ENCODE results near the gene MAPKBP1. TPM values are rescaled to one million over a fixed set of nuclear protein-coding genes. Genes with fewer than 3 reads are reported as not detected.

Gene MAPKBP1
- total and polyA plus RNA-seq, 2 of the 8 experiments (the other 6 are each of a cell fraction or from before 2014, with no cell fraction given), result 4.3 to 11.3 TPM

DNA sequence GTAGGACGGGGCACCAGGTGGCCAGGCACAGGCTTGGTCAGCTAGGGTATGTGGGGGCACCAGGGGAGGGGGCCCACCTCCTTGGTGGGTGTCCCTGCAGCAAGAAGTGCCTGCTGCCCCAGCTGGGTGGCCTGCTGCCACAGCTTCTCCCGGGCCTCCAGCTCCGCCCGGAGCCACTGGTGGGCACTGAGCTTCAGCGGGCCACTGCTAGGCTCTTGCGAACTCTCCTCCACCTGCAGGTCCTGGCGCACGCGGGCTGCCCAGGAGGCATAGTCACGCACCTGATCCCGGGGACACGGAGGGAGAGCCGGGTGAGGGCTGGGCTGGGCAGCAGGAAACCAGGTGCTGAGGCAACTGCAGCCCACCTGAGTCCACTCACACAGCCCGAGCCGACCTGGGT, 94.0 kb downstream of the MAPKBP1 start:
- H3K79me1 ChIP-seq (ENCODE audit: low read depth, low read length), result no peaks in the 10 kb centered on the region
- H2BK20ac ChIP-seq (ENCODE audit: low read length), result no peak overlapping the region
- H3K36me3 ChIP-seq (ENCODE audit: control insufficient read depth in 2 of 4, insufficient read depth in 4 of 4, low read length in 3 of 4), result no peaks in the 10 kb centered on the region
- no peaks in the 10 kb centered on the region for H3K79me2 ChIP-seq (ENCODE audit: control insufficient read depth in 1 of 2, insufficient read depth in 2 of 2, low read length in 2 of 2)
- CTCF ChIA-PET (ENCODE audit: partially characterized antibody), result interaction anchor here (0.7 to 4.1 kb wide), 6 partner anchors 10 to 36 kb away, joined by 3 to 22 read pairs (median 4); no protein-coding TSS in a partner anchor
- WGBS, 2 experiments (ENCODE audit: extremely low coverage in 1 of 2, insufficient coverage in 1 of 2, insufficient read length in 1 of 2, insufficient replicate concordance in 2 of 2, low coverage in 1 of 2, low lambda C conversion rate in 2 of 2, missing lambda C conversion rate in 1 of 2), result 91% methylated on average over 11 of the region's 15 CpGs; no CpG with 5 or more reads in 1 of the 2 experiments
- H3K27ac ChIP-seq (ENCODE audit: low read depth, low read length), result no peak overlapping the region
- H2AFZ ChIP-seq (ENCODE audit: low read length), result no peak overlapping the region
- H3K14ac ChIP-seq (ENCODE audit: insufficient read length), result no peak overlapping the region
- no peaks in the 10 kb centered on the region for H3K27me3 ChIP-seq (replicated peaks in 1 of 4; ENCODE audit: control insufficient read depth in 3 of 4, extremely low read depth in 1 of 4, insufficient read depth in 3 of 4, low read length in 3 of 4)
- H3K18ac ChIP-seq (ENCODE audit: extremely low read depth, low read length), result no peak overlapping the region
- TF ChIP-seq, protein P1, sequence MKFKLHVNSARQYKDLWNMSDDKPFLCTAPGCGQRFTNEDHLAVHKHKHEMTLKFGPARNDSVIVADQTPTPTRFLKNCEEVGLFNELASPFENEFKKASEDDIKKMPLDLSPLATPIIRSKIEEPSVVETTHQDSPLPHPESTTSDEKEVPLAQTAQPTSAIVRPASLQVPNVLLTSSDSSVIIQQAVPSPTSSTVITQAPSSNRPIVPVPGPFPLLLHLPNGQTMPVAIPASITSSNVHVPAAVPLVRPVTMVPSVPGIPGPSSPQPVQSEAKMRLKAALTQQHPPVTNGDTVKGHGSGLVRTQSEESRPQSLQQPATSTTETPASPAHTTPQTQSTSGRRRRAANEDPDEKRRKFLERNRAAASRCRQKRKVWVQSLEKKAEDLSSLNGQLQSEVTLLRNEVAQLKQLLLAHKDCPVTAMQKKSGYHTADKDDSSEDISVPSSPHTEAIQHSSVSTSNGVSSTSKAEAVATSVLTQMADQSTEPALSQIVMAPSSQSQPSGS (IDR thresholded peaks at IDR 0.05; ENCODE audit: low read length), result no peak
- TF ChIP-seq KDM1A (IDR thresholded peaks at IDR 0.05; ENCODE audit: borderline replicate concordance, low read length), result no peak
- TF ChIP-seq SUZ12 (IDR thresholded peaks at IDR 0.05; ENCODE audit: low read length), result no peak
- no peak for TF ChIP-seq MAFK (IDR thresholded peaks at IDR 0.05; ENCODE audit: low read depth, low read length)
- TF ChIP-seq TAF7 (optimal IDR thresholded peaks at IDR 0.05; ENCODE audit: borderline replicate concordance, low read depth, low read length), result no peak
- no peak for TF ChIP-seq EP300 (IDR thresholded peaks at IDR 0.05; ENCODE audit: borderline replicate concordance in 1 of 2, low read depth in 2 of 2, low read length in 2 of 2)
- no peak for TF ChIP-seq FOSL1 (IDR thresholded peaks at IDR 0.05; ENCODE audit: insufficient read depth, low read depth, low read length)
- TF ChIP-seq TCF12 (IDR thresholded peaks at IDR 0.05; ENCODE audit: low read depth, low read length), result no peak
- H3K23me2 ChIP-seq (ENCODE audit: low read depth, low read length), result no peaks in the 10 kb centered on the region
- POLR2A ChIA-PET (ENCODE audit: partially characterized antibody), result interaction anchor here (1.0 kb wide), 1 partner anchor 13 kb away, joined by 5 read pairs; no protein-coding TSS in a partner anchor
- no peak overlapping the region; the same call in 1 of the 2 replicates for H4K8ac ChIP-seq (ENCODE audit: extremely low read depth, insufficient read depth, low read length)
- no peak overlapping the region for H3K56ac ChIP-seq (replicated peaks; ENCODE audit: insufficient read length, low read depth, low read length)
- no peaks in the 10 kb centered on the region for H3K9me3 ChIP-seq (ENCODE audit: insufficient read depth in 2 of 2, low read depth in 1 of 2, low read length in 1 of 2)
- H2AK5ac ChIP-seq (ENCODE audit: low read depth, low read length), result no peak overlapping the region
- no peak overlapping the region for H4K5ac ChIP-seq (ENCODE audit: insufficient read length, low read depth, low read length)
- no peak overlapping the region for H3K9ac ChIP-seq (replicated peaks in 1 of 4; ENCODE audit: extremely low read depth in 1 of 4, low read depth in 3 of 4, low read length in 3 of 4)
- H3K23ac ChIP-seq (ENCODE audit: insufficient read length), result no peak overlapping the region
- no peak for FAIRE-seq
- H4K91ac ChIP-seq (replicated peaks; ENCODE audit: insufficient read length, low read length), result no peak overlapping the region
- H3K4me3 ChIP-seq (ENCODE audit: extremely low read depth in 1 of 4, insufficient read depth in 2 of 4, low read depth in 3 of 4, low read length in 4 of 4), result no peak overlapping the region
- H3K4me1 ChIP-seq (replicated peaks in 1 of 4; ENCODE audit: control insufficient read depth in 3 of 4, insufficient read depth in 4 of 4, low read length in 3 of 4), result peaks cover 0 to 3% (median 2%) of the 10 kb centered on the region in 4 experiments; a peak in 3 of 7 replicates
- H2BK120ac ChIP-seq (replicated peaks; ENCODE audit: low read depth, low read length), result no peak overlapping the region
- H4K20me1 ChIP-seq (replicated peaks in 1 of 2; ENCODE audit: control insufficient read depth in 1 of 2, insufficient read depth in 2 of 2, low read length in 2 of 2), result peaks cover 0 to 2% of the 10 kb centered on the region in 2 experiments
- no peak overlapping the region for H2BK12ac ChIP-seq (ENCODE audit: low read depth, low read length)
- no peak overlapping the region for H3K4me2 ChIP-seq (ENCODE audit: insufficient read depth in 1 of 2, low read depth in 2 of 2, low read length in 2 of 2)
- no peak overlapping the region for H2BK5ac ChIP-seq (ENCODE audit: low read depth, low read length)
- H2BK15ac ChIP-seq (ENCODE audit: low read length), result no peak overlapping the region
- DNase-seq (ENCODE audit: low read depth in 1 of 2, low spot score in 2 of 2), result no peak
- no peak overlapping the region for H3K4ac ChIP-seq (replicated peaks; ENCODE audit: insufficient read length, low read depth, low read length)

Data from H1 (cell line).